Epithelial cell of proximal tubule (primary cell): ENCODE measurements around the gene CRTAP. TPM values are rescaled to one million over a fixed set of nuclear protein-coding genes. Genes with fewer than 3 reads are reported as not detected.
"Not testable (repeated sequence)": the region's sequence is repeated elsewhere in the genome, so short reads cannot be mapped to it uniquely, and the experiment has no call there.

Experiments
- DNase-seq: peaks from one replicate; pipeline ENCODE4 v3.0.0-alpha.2; 2011; ENCODE audit warnings: low read depth
- H3K4me3 ChIP-seq: 2 replicates; pipeline ENCODE4 v1.5.1; 2011; ENCODE audit warnings: low read depth, mild to moderate bottlenecking, low read length
- CTCF ChIP-seq: conservative IDR thresholded peaks from 2 replicates; pipeline ENCODE4 v1.5.1; 2012; ENCODE audit warnings: low read depth, mild to moderate bottlenecking, low read length
- total RNA-seq: library from RNA; depleted of rRNA; stranded (reverse); fragments of >200 nt; gene quantifications from 2 replicates; pipeline ENCODE4 v1.2.3, GENCODE V29; 2015

CRTAP gene
- total RNA-seq, 1 donor from 2014 or later, result 193 TPM

GRCh38 chr3:33152363-33153360 lies 38.8 kb downstream of the CRTAP start:
- no peak for DNase-seq

GRCh38 chr3:33153782-33154181 lies 40.0 kb downstream of the CRTAP start:
- TF ChIP-seq CTCF, result no peak
- DNase-seq, result no peak
- H3K4me3 ChIP-seq, result no peak overlapping the region

More at GRCh38 chr3:33152363-33153360, 38.8 kb downstream of the CRTAP start:
- H3K4me3 ChIP-seq, result no peak overlapping the region
- TF ChIP-seq CTCF, result no peak

- TF ChIP-seq CTCF, result no peak
- no peak overlapping the region for H3K4me3 ChIP-seq
- DNase-seq, result no peak
Measured at GRCh38 chr3:33155301-33155700, 41.5 kb downstream of the CRTAP start.

- no peak for TF ChIP-seq CTCF
- no peak overlapping the region for H3K4me3 ChIP-seq
- no peak for DNase-seq
Measured at GRCh38 chr3:33159234-33159633, 45.4 kb downstream of the CRTAP start.

- no peak for DNase-seq
- no peak overlapping the region for H3K4me3 ChIP-seq
- no peak for TF ChIP-seq CTCF
Measured at GRCh38 chr3:33159981-33160380, 46.2 kb downstream of the CRTAP start.

- DNase-seq, H3K4me3 ChIP-seq: not testable (repeated sequence)
Measured at GRCh38 chr3:33162621-33163020, 48.8 kb downstream of the CRTAP start.

GRCh38 chr3:33165372-33165771 lies 51.6 kb downstream of the CRTAP start:
- no peak for DNase-seq
- TF ChIP-seq CTCF, result no peak
- H3K4me3 ChIP-seq, result no peak overlapping the region
